GM12878 (cell line): ENCODE data around the gene GLT1D1. TPM values are rescaled to one million over a fixed set of nuclear protein-coding genes. Genes with fewer than 3 reads are reported as not detected.

Experiments
- ATF7 ChIP-seq: fragments of 450-650 bp; IDR thresholded peaks from 2 replicates; pipeline ENCODE4 v1.6.1; 2016; ENCODE audit warnings: low read depth, mild to moderate bottlenecking
- BMI1 ChIP-seq: fragments of 450-650 bp; IDR thresholded peaks from 2 replicates; pipeline ENCODE4 v1.6.1; 2016; ENCODE audit warnings: mild to moderate bottlenecking, moderate library complexity, borderline replicate concordance
- CHD1 ChIP-seq: IDR thresholded peaks from 2 replicates; pipeline ENCODE4 v1.6.1; 2012; ENCODE audit warnings: low read depth, low read length, improper control_type of control experiment
- ETV6 ChIP-seq, 2 experiments: fragments of 450-650 bp in 1 of 2; IDR thresholded peaks in 1 of 2; conservative IDR thresholded peaks in 1 of 2; 2 replicates each; pipeline ENCODE4 v1.6.1; 2014; ENCODE audit warnings: antibody characterized with exemption in 1 of 2, borderline replicate concordance in 1 of 2, low read depth in 1 of 2, mild to moderate bottlenecking in 1 of 2, moderate library complexity in 1 of 2
- FOXM1 ChIP-seq: IDR thresholded peaks from 2 replicates; pipeline ENCODE4 v1.6.1; 2012; ENCODE audit warnings: low read depth, mild to moderate bottlenecking, inconsistent platforms, low read length, moderate library complexity
- HDAC2 ChIP-seq: fragments of 200-600 bp; sonication (generic); IDR thresholded peaks from 2 replicates; pipeline ENCODE4 v1.6.1; 2017
- HDGF ChIP-seq: fragments of 450-650 bp; IDR thresholded peaks from 2 replicates; pipeline ENCODE4 v1.6.1; 2016; ENCODE audit warnings: antibody characterized with exemption
- MEF2A ChIP-seq: IDR thresholded peaks from 2 replicates; pipeline ENCODE4 v1.6.1; 2011; ENCODE audit warnings: low read depth, mild to moderate bottlenecking, low read length, moderate library complexity; ENCODE audit not compliant: insufficient read depth
- MEF2B ChIP-seq: fragments of 450-650 bp; IDR thresholded peaks from 2 replicates; pipeline ENCODE4 v1.6.1; 2018; ENCODE audit warnings: mild to moderate bottlenecking, moderate library complexity; ENCODE audit not compliant: partially characterized antibody, poor library complexity, severe bottlenecking
- MLLT1 ChIP-seq: fragments of 450-650 bp; IDR thresholded peaks from 2 replicates; pipeline ENCODE4 v1.6.1; 2016; ENCODE audit warnings: mild to moderate bottlenecking
- MTA2 ChIP-seq: fragments of 450-650 bp; IDR thresholded peaks from 2 replicates; pipeline ENCODE4 v1.6.1; 2016; ENCODE audit warnings: low read depth, mild to moderate bottlenecking, moderate library complexity
- NR2F1 ChIP-seq: fragments of 450-650 bp; conservative IDR thresholded peaks from 2 replicates; pipeline ENCODE4 v1.6.1; 2017; ENCODE audit warnings: mild to moderate bottlenecking
- POLR2AphosphoS5 ChIP-seq: IDR thresholded peaks from 2 replicates; pipeline ENCODE4 v1.6.1; 2011; ENCODE audit warnings: mild to moderate bottlenecking, low read length, inconsistent platforms
- RUNX3 ChIP-seq: IDR thresholded peaks from 2 replicates; pipeline ENCODE4 v1.6.1; 2012; ENCODE audit warnings: low read length, inconsistent platforms
- SRF ChIP-seq, 2 experiments: IDR thresholded peaks; 2 replicates each; pipeline ENCODE4 v1.6.1; 2011; ENCODE audit warnings: low read depth in 2 of 2, low read length in 2 of 2, mild to moderate bottlenecking in 1 of 2, moderate library complexity in 1 of 2
- TBL1XR1 ChIP-seq: IDR thresholded peaks from 2 replicates; pipeline ENCODE4 v1.6.1; 2012; ENCODE audit warnings: low read depth, low read length, improper control_type of control experiment
- WRNIP1 ChIP-seq: IDR thresholded peaks from 2 replicates; pipeline ENCODE4 v1.6.1; 2011; ENCODE audit warnings: low read depth, low read length, improper control_type of control experiment, borderline replicate concordance
- ZNF622 ChIP-seq: fragments of 450-650 bp; IDR thresholded peaks from 2 replicates; pipeline ENCODE4 v1.6.1; 2017; ENCODE audit warnings: mild to moderate bottlenecking, inconsistent platforms
- ZSCAN29 ChIP-seq: fragments of 450-650 bp; IDR thresholded peaks from 2 replicates; pipeline ENCODE4 v1.6.1; 2017; ENCODE audit warnings: mild to moderate bottlenecking, moderate library complexity
- polyA plus RNA-seq, 11 experiments: library from polyadenylated mRNA; depleted of rRNA in 4 of 11; unstranded in 6 of 11; stranded (reverse) in 5 of 11; fragments of >200 nt; fragmentation: Nextera tagmentation in 4 of 11; fragmentation: Illumina TruSeq in 1 of 11; extraction: Ambion mirVana in 4 of 11; extraction: Trizol in 1 of 11; gene quantifications; 1 replicate in 1 of 11; 2 replicates in 10 of 11; pipeline versions ENCODE4 v1.2.1 to v1.2.3, GENCODE V29; 2011 to 2016; ENCODE audit warnings: inconsistent platforms in 2 of 11, missing spikeins in 2 of 11, low read depth in 1 of 11
- total RNA-seq, 4 experiments: library from RNA; depleted of rRNA in 3 of 4; stranded (reverse); fragments of >200 nt in 3 of 4; fragmentation: Illumina TruSeq in 1 of 4; extraction: Trizol in 1 of 4; gene quantifications; 2 replicates each; pipeline versions ENCODE4 v1.2.1 to v1.2.3, GENCODE V29; 2013 to 2021

The GLT1D1 gene
- total and polyA plus RNA-seq, 10 of the 15 experiments (the other 5 are each of a cell fraction or from before 2014, with no cell fraction given), result 0.42 to 62.8 (median 3.0) TPM

GRCh38 chr12:128815779-128816642 lies 37.3 kb upstream of the GLT1D1 start (continued):
- TF ChIP-seq HDGF (0 out of 2 replicates have a peak, but pooled peaks have one; percentile 1), MLLT1 (peak; percentile 78; the same call in 1 of the 2 replicates), HDAC2 (no peak), ATF7 (0 out of 2 replicates have a peak, but pooled peaks have one; percentile 16), BMI1 (0 out of 2 replicates have a peak, but pooled peaks have one; percentile 10), ZNF622 (no peak), RUNX3 (peak; percentile 61; the same call in 1 of the 2 replicates), MTA2 (peak; percentile 25; the same call in 1 of the 2 replicates), ZSCAN29 (no peak), SRF (IDR thresholded peaks at IDR 0.05; ENCODE audit: low read depth in 2 of 2, low read length in 2 of 2) (no peak), POLR2AphosphoS5 (peak; percentile 71), NR2F1 (peak; percentile 41; the same call in 1 of the 2 replicates), ETV6 (conservative IDR thresholded peaks at IDR 0.05 in 1 of 2, IDR thresholded peaks at IDR 0.05 in 1 of 2; ENCODE audit: borderline replicate concordance in 1 of 2, low read depth in 1 of 2) (no peak), TBL1XR1 (0 out of 2 replicates have a peak, but pooled peaks have one; percentile 21), MEF2A (peak; percentile 58; the same call in 1 of the 2 replicates), FOXM1 (peak; percentile 15; the same call in 1 of the 2 replicates), CHD1 (peak; percentile 80; the same call in 1 of the 2 replicates), MEF2B (peak; percentile 78), WRNIP1 (0 out of 2 replicates have a peak, but pooled peaks have one; percentile 39)
